Astrocyte (in vitro differentiated cells and primary cell): ENCODE results near the gene C2.

Experiments
- CTCF ChIP-seq: IDR thresholded peaks from 2 replicates; pipeline ENCODE4 v1.5.1; 2011; ENCODE audit warnings: low read depth, mild to moderate bottlenecking, inconsistent platforms, low read length, moderate library complexity; ENCODE audit not compliant: insufficient read depth
- EZH2 ChIP-seq: IDR thresholded peaks from 2 replicates; pipeline ENCODE4 v1.6.1; 2012; ENCODE audit warnings: mild to moderate bottlenecking, low read length, inconsistent platforms; ENCODE audit not compliant: insufficient read depth

GRCh38 chr6:31949926-31950548, 22.5 kb downstream of the C2 start:
- TF ChIP-seq CTCF (no peak), EZH2 (no peak)
